NCI-H2171 (cell line): ENCODE data around the gene OSBPL9.
"Not testable (repeated sequence)": the region's sequence is repeated elsewhere in the genome, so short reads cannot be mapped to it uniquely, and the experiment has no call there.

Experiments
- DNase-seq: peaks from one replicate; lab custom pipeline; 2025; lab: John Stamatoyannopoulos, UW

OSBPL9 gene

DNA sequence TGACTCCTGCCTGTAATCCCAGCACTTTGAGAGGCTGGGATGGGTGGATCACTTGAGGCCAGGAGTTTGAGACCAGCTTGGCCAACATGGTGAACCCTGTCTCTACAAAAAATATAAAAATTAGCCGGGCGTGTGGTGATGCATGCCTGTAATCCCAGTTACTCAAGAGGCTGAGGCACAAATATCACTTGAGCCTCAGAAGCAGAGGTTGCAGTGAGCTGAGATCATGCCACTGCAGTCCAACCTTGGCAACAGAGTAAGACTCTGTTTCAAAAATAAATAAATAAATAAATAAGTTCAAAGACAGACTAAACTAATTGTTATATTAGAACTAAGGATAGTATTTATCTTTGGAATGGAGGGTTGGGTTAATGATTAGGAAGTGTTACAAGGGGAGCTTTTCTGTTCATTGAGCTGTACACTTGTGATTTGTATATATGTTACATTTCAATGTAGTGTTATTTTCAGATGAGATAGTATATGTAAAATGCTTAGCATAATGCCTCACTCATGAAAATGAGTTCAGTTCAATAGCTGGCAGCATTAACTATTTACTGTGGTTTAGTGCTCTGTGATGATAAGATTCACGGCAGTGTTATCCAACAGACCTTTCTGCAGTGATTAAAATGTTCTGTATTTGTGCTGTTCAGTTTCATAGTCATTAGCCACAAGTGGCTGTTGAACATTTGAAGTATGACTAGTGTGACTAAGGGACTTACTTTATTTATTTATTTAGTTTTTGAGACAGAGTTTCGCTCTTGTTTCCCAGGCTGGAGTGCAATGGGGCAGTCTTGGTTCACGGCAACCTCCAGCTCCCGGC lies 47.7 kb downstream of the OSBPL9 start:
- DNase-seq = no peak

DNA sequence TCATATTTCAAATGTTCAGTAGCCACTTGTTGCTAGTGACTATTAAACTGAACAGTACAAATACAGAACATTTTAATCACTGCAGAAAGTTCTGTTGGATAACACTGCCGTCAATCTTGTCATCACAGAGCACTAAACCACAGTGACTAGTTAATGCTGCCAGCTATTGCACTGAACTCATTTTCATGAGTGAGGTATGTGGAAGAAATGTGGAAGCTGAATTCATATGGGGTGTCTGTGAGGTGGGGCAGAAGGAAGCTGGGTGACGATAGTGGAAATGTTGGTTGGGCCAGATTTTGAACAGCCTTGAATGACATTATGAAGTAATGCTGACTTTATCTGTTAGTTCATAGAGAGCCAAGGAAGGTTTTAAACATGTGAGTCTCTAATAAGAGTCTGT lies 49.6 kb downstream of the OSBPL9 start:
- no peak for DNase-seq

DNA sequence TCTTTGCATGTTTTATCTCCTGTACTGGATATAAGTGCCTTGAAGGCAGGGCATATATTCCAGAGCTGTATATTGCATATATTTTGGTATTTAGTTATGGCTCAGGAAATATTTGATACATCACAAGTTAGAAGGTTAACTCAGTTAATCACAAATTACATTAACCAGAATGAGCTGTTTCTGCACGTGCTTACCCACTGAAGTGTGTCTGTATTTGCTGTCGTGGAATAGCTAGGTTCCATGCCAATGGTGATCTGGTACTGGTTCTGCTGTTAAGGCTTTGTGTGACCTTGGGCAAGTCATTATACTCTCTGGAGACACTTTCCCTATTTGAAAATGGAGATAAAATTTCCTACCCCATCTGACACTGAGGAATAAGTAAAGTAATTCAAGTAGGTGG lies 50.7 kb downstream of the OSBPL9 start:
- DNase-seq = no peak

DNA sequence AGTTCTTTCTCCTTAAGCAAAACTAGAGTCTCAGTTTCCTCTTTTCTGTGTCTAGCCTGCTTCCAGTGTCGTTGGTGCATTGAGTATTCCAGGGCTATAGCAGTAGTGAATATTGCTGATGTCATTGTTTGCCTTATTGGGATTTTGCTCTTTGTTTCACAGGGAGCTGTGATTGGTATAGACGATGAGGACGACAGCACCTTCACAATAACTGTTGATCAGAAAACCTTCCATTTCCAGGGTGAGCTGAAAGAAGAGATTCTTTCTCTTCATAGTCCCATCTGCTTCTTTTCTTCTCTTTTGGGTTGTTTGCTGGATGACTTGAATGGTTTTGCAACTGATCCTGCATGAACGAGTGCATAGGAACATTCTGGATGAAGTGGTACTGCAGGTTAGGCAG lies 52.4 kb downstream of the OSBPL9 start:
- no peak for DNase-seq

DNA sequence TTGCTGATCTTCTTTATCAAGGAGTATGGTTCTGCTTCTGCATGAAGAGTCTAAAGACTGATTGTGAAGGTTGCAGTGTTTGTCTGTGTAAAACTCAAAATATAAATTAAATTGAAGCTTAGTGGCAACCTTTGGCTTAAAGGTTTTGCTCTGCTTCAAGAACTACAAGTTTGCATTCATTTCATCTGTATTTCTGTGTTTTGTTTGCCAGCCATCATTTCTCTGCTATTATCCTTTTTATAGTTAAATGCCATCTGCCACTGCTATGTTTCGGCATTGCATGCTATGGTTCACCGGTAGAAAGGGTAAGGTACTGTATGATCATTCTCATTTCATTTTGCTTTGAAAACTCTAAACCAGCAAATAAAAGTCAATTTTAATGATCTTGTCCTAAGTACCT lies 52.9 kb downstream of the OSBPL9 start:
- peak; percentile 2 for DNase-seq

DNA sequence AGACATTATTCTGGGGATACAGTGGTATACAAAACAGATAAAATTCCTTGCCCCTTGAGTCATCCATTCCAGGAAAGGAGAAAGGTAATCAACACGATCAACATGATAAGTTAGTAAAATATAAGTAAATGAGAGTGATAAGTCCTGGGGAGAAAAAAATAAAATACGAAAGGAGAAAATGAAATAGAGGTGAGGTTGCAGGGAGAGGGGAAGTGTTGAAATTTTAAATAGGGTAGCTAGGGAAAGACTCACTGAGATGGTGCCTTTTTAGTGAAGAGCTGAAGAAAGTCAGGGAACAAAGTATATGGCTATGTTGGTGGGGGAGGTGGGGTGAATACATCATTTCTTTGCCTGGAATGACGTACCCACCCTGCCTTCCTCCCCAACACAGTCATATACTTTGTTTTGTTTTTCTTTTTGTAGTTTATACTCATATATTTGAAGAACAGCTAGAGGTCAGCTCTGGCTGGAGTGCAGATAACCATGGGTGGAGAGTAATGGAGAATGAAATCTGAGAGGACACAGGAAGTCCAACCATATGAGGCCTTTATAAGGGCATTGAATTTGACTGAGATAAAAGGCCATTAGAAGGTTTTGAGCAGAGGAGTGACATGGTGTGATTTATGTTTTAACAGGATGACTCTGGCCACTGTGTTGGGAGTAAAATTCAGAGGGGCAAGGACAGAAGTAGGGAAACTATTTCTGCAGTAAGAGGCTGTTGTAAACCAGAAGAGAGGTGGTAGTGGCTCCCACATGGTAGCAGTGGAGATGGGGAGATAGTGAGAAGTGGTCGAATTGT lies 54.8 kb downstream of the OSBPL9 start:
- no peak for DNase-seq

DNA sequence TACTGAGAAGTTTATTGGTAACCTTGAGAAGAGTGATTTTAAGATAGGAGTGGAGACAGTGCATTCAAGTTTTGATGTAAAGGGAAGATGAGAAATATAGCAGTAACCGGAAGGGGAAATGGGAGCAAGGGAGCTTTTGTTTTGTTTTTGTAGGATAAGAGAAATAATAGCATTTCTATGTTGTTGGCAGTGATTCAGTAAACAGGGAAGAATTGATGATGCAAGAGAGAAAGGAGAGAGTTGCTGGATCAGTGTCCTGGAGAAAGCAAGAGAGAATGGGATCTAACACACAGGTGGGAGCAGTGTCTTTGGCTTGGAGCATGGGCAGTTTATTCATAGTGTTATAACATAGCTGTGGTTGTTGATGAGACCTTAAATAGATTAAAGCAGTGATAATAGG lies 56.4 kb downstream of the OSBPL9 start:
- no peak for DNase-seq

DNA sequence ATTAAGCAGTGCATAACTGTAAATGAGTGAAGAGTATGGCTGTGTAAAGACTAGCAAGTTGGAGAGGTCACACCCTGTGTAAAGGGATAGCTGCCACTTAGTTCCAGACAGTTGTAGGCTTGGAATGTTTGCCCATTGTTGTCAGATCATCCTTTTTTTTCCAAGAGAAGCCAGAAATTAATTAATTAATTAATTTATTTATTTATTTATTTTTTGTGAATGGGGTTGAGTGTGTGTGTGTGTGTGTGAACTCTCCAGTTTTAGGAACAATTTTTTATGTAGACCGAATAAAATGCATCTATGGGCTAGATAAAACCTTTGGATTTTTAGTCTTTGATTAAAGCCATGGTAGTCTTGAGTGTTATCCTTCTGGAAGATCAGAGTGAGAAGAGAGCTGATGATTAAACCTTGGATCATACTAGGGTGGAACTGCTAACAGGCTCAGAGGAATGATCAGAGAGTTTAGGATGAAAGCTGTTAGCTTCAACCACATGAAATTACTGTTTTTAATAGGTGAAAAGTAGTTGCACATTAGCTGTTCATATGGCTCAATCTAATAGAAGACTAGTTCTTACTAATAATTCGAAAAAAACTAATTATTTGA lies 58.4 kb downstream of the OSBPL9 start:
- DNase-seq = no peak

DNA sequence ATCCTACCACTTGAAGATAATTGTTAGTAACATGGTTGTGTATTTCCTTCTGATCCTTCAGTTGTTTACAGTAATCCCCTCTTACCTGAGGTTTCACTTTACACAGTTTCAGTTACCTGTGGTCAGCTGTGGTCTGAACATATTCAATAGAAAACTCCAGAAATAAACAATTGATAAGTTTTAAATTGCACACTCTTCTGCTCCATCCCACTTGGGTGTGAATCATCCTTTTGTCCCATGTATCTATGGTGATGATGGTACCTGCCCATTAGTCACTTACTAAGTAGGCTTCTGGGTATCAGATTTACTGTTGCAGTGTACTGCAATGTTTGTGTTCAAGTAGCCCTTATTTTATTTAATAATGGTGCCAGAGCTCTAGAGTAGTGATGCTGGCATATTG lies 62.5 kb downstream of the OSBPL9 start:
- DNase-seq = no peak

DNA sequence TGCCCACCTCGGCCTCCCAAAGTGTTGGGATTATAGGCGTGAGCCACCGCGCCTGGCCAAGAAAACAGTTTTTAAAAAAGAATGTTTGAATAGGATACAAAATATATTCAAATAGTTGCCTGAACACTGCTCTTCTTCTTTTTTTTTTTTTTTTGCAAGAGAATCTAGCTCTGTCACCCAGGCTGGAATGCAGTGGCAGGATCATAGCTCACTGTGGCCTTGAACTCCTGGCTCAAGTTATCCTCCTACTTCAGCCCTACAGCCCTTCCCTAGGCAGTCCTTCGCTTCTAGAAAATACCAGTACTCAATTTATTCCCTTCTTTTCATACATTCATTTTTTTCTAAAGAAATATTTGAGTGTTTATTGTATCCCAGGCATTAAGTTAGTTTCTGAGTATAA lies 67.9 kb downstream of the OSBPL9 start:
- DNase-seq = no peak

DNA sequence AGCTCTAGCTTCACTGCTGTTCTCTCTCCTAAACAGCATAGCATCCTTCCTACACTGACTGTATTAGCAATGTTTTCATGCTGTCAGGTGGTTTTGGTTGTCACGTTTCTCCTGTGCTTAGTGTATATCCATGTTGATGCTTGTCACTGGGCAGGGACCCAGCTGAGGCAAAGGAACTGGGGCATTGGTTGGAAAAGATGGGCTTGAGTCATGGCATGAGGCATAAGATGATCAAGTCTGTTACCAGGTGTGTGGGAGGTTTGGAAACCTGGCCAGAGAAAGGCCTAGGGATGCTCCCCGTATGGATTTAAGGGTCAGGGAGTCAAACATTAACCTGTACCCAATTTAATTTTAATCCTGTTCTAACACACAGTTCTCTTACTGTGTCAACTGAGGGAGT lies 69.6 kb downstream of the OSBPL9 start:
- no peak for DNase-seq

DNA sequence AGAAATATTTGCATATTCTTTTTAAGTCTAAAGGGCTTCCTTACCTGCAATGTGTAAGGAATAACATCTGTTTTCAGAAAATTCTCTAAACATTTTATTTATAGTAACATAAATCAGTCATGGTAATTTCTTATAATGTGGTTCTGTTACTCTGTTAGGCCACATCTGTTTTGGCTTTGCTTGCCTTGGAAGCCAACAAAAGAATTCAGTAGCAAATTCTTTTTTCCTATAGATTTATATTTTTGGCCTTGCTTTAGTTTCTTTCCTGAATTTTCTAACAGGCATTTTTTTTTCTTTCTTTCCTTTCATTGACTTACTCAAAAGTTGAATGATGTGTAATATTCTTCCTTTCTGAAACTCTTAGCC lies 72.2 kb downstream of the OSBPL9 start:
- no peak for DNase-seq

DNA sequence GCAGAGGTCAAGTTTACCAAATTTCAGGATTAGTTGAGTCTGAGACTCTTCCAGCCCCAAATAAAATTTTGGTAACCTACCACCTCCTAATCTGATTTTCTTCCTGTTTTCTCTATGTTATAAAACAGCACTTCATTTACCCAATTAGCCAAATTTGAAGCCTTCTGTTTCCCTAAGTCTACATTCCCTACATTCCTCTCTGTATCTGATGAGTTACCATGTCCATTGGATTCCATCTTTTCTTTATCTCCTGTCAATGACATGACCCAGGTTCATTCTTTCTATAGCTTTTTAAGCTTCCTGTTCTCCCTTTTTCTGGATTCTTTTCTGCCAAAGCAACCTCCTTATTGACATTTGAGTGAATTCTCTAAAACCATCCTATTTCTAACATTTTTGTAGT lies 72.8 kb downstream of the OSBPL9 start:
- DNase-seq = no peak

DNA sequence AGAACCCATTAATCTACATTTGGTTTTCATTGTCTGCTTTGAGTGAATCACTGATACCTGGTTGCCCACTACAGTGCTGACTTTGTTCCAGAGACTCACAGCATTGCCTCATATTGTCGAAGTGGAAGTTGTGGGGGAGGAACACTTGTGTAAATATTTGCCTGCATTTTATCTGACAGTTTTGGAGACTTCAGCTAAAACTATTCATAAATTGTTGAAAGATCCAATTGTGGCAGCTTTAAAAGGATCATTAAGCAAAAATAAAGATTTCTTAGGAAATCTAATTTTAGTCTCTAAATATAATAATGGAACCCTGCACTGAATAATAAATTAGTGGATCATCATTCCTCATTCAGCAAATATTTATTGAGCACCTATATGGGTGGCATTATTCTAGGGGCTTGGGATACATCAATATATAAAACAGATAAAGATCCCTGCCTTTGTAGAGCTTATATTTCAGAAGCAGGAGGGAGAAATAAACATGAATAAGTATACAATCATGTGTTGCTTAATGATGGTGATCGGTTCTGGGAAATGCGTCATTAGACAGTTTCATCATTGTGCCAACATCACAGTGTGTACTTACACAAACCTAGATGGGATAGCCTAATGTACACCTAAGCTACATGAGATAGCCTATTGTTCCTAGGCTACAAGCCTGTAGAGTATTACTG lies 73.5 kb downstream of the OSBPL9 start:
- DNase-seq = no peak

DNA sequence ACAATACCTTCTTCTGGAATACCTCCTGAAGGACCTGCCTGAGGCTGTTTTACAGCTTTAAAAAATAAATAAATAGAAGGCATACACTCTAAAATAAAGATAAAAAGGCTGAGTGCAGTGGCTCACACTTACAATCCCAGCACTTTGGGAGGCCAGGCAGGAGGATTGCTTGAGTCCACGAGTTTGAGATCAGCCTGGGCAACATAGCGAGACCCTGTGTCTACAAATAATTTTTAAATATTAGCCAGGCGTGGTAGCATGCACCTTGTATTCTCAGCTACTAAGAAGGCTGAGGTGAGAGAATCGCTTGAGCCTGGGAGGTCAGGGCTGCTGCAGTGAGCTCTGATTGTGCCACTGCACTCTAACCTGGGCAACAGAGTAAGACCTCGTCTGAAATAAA lies 75.0 kb downstream of the OSBPL9 start:
- no peak for DNase-seq

DNA sequence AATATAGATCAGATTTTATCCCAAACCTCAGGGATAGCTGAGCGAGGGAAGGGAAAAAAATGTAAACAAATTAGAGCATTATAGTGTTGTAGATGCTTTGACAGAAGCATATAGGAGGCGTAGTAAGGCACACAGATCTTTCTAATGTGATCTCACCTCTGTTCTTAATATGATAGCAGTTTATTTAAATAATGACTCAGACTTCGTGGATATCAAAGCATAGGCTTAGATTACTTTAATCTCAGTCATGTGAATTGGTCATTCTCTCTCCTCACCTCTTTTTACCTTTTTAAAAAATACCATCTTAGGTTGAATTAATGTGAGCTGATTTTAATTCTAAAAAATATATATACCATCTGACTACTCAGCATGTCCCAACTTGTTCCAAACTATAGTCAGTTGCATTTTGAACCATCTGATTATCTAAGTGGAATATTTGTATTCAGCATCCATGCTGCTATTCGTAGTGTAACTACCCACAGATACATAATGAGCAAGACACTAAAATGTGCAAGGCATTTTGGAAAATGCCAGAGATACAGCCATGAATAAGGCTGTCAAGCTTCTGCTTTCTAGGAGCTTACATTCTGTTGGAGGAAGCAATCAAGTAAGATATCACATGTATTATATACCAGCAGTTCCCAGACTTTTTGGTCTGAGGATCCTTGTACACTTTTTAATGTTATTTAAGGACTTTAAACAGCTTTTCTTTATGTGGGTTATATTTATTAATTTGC lies 76.7 kb downstream of the OSBPL9 start:
- no peak for DNase-seq

DNA sequence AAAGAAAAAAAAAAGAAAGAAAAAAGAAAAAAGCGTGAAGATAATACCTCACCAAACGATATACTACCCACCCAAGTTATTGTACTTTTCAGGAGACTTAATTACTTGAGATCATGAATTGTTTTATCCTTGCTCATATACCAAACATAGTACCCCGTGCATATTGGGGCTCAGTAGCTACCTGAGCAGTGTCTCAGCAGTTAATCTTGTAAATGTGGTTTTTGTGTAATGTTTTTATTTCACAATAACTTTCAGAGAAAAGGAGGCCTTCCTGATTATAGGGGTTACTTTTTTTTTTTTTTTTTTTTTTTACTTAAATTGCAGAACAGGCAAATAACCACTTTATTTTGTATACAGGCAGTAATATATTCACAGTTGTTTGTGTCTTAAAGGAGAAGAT lies 80.3 kb downstream of the OSBPL9 start:
- DNase-seq = no peak

DNA sequence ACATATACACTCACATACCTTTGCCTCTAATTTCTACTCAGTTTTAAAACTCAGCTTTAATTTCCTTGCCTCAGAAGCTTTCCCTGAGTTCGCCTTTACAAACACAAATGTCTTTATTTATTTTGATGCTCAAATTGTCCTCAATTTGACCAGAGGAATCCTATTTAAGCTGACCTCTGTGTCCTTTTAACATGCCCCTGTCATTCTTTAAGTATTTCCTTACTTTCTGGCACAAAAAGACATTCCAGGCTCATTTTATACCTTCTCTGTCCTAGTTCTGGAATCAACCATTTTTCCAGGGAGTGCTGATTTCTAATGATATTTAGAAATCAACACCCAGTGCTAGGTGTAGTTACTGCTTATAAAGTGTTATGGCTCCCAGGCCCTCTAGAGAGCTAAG lies 82.5 kb downstream of the OSBPL9 start:
- no peak for DNase-seq

DNA sequence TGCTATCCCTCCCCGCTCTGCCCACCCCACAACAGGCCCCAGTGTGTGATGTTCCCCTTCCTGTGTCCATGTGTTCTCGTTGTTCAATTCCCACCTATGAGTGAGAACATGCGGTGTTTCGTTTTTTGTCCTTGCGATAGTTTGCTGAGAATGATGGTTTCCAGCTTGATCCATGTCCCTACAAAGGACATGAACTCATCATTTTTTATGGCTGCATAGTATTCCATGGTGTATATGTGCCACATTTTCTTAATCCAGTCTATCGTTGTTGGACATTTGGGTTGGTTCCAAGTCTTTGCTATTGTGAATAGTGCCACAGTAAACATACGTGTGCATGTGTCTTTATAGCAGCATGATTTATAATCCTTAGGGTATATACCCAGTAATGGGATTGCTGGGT lies 84.9 kb downstream of the OSBPL9 start:
- DNase-seq = not testable (repeated sequence)

DNA sequence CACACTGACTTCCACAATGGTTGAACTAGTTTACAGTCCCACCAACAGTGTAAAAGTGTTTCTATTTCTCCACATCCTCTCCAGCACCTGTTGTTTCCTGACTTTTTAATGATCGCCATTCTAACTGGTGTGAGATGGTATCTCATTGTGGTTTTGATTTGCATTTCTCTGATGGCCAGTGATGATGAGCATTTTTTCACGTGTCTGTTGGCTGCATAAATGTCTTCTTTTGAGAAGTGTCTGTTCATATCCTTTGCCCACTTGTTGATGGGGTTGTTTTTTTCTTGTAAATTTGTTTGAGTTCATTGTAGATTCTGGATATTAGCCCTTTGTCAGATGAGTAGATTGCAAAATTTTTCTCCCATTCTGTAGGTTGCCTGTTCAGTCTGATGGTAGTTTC lies 85.3 kb downstream of the OSBPL9 start:
- not testable (repeated sequence) for DNase-seq

DNA sequence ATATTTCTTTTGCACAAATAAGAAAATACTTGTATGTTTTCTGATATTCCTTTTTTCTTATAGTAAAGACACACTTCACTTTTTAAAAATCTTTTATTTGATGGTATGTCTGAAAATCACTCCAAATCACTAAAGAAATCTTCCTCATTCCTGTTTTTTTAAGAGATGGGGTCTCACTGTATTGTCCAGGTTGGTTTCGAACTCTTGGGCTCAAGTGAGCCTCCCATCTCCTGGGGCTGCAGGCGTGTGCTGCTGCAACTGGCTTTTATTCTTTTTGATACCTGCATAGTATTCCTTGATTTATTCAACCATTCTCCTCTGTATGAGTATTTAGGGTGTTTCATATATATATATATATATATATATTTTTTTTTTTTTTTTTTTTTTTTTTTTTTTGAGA lies 88.1 kb downstream of the OSBPL9 start:
- DNase-seq = no peak
